Natural killer cell treated with Interleukin-12 subunit alpha and Interleukin-12 subunit beta and Interleukin-15 and Interleukin-18, amount 100 ng/mL, for 72 hours (primary cell): Measurements from ENCODE around the gene TOR1B. TPM values are rescaled to one million over a fixed set of nuclear protein-coding genes. Genes with fewer than 3 reads are reported as not detected.
"Not testable (repeated sequence)": the region's sequence is repeated elsewhere in the genome, so short reads cannot be mapped to it uniquely, and the experiment has no call there.

Source experiments
- ATAC-seq, 2 donors: fragments of 150-1000 bp; cut with Tn5 transposase in 1 of 2; sonication (Bioruptor Pico), chemical (Tn5 transposase) in 1 of 2; 2 replicates each; pipeline ENCODE4 v1.10.0; 2021
- DNase-seq: peaks from one replicate; pipeline ENCODE4 v3.0.0; 2022; ENCODE audit warnings: low spot score
- H3K27ac Mint-ChIP-seq, 2 donors: 1 replicate in 1 of 2; 2 replicates in 1 of 2; pipeline ENCODE4 v1.8.0; 2022; ENCODE audit warnings: mixed read lengths in 2 of 2, mild to moderate bottlenecking in 1 of 2, moderate library complexity in 1 of 2
- H3K27me3 Mint-ChIP-seq, 2 donors: 1 replicate in 1 of 2; 2 replicates in 1 of 2; pipeline ENCODE4 v1.8.0; 2022; ENCODE audit warnings: mixed read lengths in 2 of 2
- H3K36me3 Mint-ChIP-seq: one replicate; pipeline ENCODE4 v1.8.0; 2022; ENCODE audit warnings: mixed read lengths
- H3K4me1 Mint-ChIP-seq, 2 donors: 1 replicate in 1 of 2; 2 replicates in 1 of 2; pipeline ENCODE4 v1.8.0; 2022; ENCODE audit warnings: low read depth in 2 of 2, mixed read lengths in 2 of 2, mild to moderate bottlenecking in 1 of 2
- H3K4me3 Mint-ChIP-seq: one replicate; pipeline ENCODE4 v1.8.0; 2022; ENCODE audit warnings: mixed read lengths
- H3K9me3 Mint-ChIP-seq: 2 replicates; pipeline ENCODE4 v1.8.0; 2022; ENCODE audit warnings: mixed read lengths
- total RNA-seq, 2 donors: library from RNA; stranded (reverse); gene quantifications; one replicate each; pipeline ENCODE4 v1.2.3, GENCODE V29; 2022

TOR1B gene, protein sequence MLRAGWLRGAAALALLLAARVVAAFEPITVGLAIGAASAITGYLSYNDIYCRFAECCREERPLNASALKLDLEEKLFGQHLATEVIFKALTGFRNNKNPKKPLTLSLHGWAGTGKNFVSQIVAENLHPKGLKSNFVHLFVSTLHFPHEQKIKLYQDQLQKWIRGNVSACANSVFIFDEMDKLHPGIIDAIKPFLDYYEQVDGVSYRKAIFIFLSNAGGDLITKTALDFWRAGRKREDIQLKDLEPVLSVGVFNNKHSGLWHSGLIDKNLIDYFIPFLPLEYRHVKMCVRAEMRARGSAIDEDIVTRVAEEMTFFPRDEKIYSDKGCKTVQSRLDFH
- total RNA-seq, result 10 to 100 TPM; 23.0 to 24.5 TPM

DNA sequence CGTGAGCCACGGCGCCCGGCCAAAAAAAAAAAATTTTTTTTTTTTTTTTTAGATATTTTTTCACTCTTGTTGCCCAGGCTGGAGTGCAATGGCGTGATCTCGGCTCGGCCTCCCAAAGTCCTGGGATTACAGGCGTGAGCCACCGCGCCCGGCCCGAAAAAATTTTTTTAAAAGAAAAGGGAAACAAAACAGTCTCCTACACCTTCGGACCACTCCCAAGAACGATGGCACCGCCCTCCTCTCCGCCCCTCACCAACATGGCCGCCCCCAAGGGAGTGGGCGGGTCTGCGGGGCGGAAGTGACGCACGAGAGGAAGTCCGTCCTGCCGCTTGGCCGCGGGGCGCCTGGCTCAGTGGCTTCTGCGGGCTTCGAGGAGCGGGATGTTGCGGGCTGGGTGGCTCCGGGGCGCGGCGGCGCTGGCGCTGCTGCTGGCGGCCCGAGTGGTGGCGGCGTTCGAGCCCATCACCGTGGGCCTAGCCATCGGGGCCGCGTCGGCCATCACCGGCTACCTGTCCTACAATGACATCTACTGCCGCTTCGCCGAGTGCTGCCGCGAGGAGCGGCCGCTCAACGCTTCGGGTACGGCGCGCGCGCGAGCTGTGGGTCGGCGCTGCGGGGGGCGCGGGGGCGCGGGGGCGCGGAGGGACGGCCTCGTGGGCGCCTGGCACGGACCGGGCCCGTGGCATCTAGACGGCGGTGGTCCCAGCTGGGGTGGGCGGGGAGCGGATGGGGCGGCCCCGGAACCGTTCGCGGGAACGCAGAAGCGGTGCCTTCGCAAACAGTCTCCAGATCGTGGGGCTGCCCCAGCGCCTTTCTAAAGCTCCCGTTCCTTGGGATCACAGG, at the start of gene TOR1B:
Gene TOR1B, plus strand, starts transcription at position 352 of the 843 bp plus-strand sequence. Its CDS starts 29 bp downstream, at position 381.
- ATAC-seq (peak; percentile 98 to 99), DNase-seq (peak; percentile 94)
- H3K4me3 Mint-ChIP-seq, result peak within 1 kb of the TSS; percentile 88
- H3K27ac Mint-ChIP-seq, result peak within 1 kb of the TSS; percentile 53 to 84
- no peaks in the 10 kb centered on the region for H3K36me3 Mint-ChIP-seq
- H3K9me3 Mint-ChIP-seq, result no peaks in the 10 kb centered on the region
- no peaks in the 10 kb centered on the region for H3K27me3 Mint-ChIP-seq
- H3K4me1 Mint-ChIP-seq, result peaks cover 16% of the 10 kb centered on the region in 2 donors

DNA sequence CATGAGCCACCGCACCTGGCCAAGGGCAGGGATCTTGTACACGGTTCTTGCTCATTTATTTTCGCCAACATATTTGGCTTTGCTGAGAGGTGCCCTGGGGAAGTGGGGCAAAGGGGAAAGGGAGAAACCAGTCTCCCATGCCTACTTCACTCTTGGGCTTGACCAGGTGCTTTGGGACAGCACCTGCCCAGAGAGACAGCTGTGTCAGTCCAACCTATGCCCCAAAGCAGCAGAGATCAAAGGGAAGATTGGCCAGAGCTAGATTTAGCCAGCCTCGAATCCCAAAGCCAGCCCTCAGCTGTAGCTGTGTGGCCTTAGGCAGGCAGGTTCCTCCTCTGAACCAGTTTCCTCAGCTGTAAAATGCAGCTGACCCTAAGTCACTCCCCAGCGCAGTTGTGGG, 47.8 kb upstream of the TOR1B start:
- Mint-ChIP-seq H3K27me3 (peaks cover 13 to 16% of the 10 kb centered on the region in 2 donors), H3K4me3 (no peak overlapping the region)
- ATAC-seq, result no peak

DNA sequence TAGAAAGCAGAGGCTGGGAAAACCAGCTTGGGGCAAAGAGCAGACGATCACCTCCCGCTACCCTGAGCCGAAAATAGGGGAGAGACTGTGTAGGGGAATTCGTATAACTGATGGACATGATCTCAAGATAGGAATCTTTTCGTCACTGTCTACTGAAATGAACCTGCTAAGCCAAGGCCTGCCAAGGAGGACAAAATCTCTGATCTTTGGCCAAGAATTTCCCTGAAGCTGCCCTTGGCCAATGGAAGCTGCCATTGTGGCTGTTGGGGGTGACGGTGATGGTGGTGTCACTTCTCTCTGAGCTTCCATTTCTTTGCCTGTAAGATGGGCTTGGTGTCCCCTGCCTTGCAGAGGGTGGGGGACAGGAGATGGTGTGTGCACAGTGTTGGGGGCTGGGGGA, 46.8 kb upstream of the TOR1B start:
- Mint-ChIP-seq H3K4me3 (no peak overlapping the region), H3K27me3 (peaks cover 13 to 16% of the 10 kb centered on the region in 2 donors), H3K36me3 (no peaks in the 10 kb centered on the region), H3K4me1 (peaks cover 10 to 13% of the 10 kb centered on the region in 2 donors), H3K27ac (no peak overlapping the region), H3K9me3 (no peaks in the 10 kb centered on the region)
- no peak for DNase-seq
- no peak for ATAC-seq

More for the DNA sequence above, 47.8 kb upstream of the TOR1B start:
- no peak overlapping the region for H3K27ac Mint-ChIP-seq
- no peaks in the 10 kb centered on the region for H3K36me3 Mint-ChIP-seq
- no peaks in the 10 kb centered on the region for H3K9me3 Mint-ChIP-seq
- peaks cover 10 to 13% of the 10 kb centered on the region in 2 donors for H3K4me1 Mint-ChIP-seq
- no peak for DNase-seq

DNA sequence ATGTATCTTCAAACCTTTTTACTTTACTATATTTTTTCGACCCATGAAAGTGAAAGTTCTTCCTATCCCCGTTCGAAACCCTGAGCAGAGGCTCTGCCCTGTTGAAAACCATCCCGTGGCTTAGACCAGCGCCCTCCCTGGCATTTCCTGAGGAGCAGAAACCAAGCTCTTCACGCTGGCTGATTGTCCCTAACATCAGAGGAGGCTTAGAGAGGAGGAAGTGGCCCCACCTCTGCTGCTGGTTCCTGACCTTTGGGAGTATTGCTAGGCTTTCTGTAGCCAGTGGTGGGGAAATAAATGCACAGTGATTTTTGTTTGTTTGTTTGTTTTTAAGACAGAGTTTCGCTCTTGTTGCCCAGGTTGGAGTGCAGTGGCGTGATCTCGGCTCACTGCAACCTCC, 45.9 kb upstream of the TOR1B start:
- no peak for DNase-seq
- Mint-ChIP-seq H3K4me3 (no peak overlapping the region), H3K9me3 (no peaks in the 10 kb centered on the region), H3K27ac (no peak overlapping the region), H3K4me1 (peaks cover 10 to 13% of the 10 kb centered on the region in 2 donors), H3K36me3 (no peaks in the 10 kb centered on the region), H3K27me3 (peaks cover 13 to 16% of the 10 kb centered on the region in 2 donors)
- no peak for ATAC-seq

DNA sequence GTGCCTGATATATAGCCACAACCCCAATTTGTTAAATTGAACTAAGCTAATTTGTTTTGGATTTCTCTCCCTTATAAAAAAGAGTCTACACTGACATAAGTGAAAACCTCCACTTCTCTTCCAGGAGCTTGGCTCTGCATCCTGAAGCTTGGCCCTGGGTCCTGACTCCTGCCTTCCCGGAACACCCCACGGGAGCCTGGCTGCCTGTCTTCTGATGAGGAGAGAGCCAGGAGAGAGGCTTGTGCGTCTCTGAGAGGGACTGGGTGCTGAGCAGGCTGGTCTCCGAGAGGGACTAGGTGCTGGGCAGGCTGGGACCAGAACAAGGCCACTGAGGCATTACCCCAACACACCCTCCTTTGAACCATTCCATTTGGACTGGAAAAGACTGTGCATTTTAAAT, 43.7 kb upstream of the TOR1B start:
- Mint-ChIP-seq H3K27me3 (peaks cover 6 to 8% of the 10 kb centered on the region in 2 donors), H3K36me3 (no peaks in the 10 kb centered on the region), H3K4me1 (peaks cover 0 to 6% of the 10 kb centered on the region in 2 donors), H3K27ac (no peak overlapping the region), H3K4me3 (no peak overlapping the region), H3K9me3 (no peaks in the 10 kb centered on the region)
- no peak for ATAC-seq
- DNase-seq, result no peak

DNA sequence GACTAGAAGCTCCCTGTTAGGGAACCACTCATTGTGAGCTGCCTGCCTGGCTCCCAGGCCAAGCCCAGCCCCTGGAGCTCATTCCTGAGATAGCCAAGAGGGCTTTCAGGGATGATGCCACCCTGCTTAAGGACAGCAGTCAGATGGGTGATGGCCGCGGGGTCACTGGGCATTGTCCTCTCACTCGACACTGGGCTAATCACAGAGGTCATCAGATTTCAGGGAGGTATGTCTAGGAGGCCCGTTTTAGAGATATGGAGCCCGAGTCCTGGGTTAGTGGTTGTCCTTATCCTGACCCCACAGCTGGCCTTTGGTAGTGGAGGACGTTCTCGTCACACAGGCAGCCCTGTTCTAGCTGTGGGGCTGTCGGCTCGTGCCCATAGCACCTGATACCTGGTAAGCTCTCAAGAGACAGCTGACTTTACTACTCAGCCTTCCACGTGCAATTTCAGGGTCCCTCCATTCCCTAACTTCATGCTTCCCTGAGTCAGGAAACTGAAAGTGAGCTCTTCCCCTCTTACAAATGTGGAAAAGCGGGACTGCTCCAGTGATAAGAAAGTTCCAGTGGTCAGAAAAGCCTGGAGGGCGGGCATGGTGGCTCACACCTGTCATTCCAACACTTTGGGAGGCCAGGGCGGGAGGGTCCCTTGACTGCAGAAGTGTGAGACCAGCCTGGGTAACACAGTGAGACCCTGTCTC, 43.0 kb upstream of the TOR1B start:
- no peak for ATAC-seq
- Mint-ChIP-seq H3K9me3 (no peaks in the 10 kb centered on the region), H3K4me1 (peaks cover 0 to 6% of the 10 kb centered on the region in 2 donors), H3K4me3 (no peak overlapping the region), H3K27ac (no peak overlapping the region), H3K27me3 (peaks cover 6 to 8% of the 10 kb centered on the region in 2 donors), H3K36me3 (no peaks in the 10 kb centered on the region)
- DNase-seq, result no peak

DNA sequence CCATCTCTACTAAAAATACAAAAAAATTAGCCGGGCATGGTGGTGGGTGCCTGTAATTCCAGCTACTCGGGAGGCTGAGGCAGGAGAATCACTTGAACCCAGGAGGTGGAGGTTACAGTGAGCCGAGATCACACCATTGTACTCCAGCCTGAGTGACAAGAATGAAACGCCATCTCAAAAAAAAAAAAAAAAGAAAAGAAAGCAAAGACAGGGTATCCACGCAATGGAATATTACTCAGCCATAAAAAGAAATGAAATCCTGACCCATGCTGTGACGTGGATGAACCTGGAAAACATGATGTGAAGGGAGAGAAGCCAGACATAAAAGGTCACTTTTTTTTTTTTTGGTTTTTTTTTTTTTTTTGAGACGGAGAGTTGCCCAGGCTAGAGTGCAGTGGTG, 42.2 kb upstream of the TOR1B start:
- not testable (repeated sequence) for H3K36me3 Mint-ChIP-seq, H3K27ac Mint-ChIP-seq, ATAC-seq, DNase-seq, H3K4me3 Mint-ChIP-seq, H3K27me3 Mint-ChIP-seq, H3K4me1 Mint-ChIP-seq, H3K9me3 Mint-ChIP-seq

DNA sequence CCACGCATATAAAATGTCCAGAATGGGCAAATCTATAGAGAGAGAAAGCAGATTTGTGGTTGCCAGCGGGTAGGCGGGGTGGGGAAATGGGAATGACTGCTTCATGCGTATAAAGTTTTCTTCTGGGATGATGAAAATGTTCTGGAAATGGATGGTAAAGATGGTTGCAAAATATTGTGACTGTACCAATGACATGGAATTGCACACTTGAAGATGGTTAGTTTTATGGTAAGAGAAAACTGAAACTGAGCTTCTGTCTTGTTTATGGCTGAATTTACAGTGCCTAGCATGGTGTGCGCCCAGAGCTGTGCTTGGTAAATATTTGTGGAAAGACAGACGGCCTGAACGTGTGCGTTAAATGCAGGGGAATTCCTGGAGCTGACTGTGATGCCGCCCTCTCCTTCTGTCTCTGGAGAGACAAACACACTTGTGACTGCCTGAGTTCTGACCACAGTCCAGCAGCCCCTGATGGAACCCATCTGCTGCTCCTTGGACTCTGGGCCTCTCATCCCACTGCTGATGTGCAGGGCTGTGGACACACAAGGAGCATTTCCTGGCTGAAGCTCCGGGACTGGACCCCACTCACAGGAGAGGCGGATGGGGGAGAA, 41.6 kb upstream of the TOR1B start:
- peaks cover 6 to 8% of the 10 kb centered on the region in 2 donors for H3K27me3 Mint-ChIP-seq
- no peaks in the 10 kb centered on the region for H3K9me3 Mint-ChIP-seq
- no peak overlapping the region for H3K4me3 Mint-ChIP-seq
- H3K27ac Mint-ChIP-seq, result no peak overlapping the region
- H3K36me3 Mint-ChIP-seq, result no peaks in the 10 kb centered on the region
- peak in 1 of 2 donors; percentile 31 for ATAC-seq
- peaks cover 0 to 6% of the 10 kb centered on the region in 2 donors for H3K4me1 Mint-ChIP-seq
- no peak for DNase-seq

DNA sequence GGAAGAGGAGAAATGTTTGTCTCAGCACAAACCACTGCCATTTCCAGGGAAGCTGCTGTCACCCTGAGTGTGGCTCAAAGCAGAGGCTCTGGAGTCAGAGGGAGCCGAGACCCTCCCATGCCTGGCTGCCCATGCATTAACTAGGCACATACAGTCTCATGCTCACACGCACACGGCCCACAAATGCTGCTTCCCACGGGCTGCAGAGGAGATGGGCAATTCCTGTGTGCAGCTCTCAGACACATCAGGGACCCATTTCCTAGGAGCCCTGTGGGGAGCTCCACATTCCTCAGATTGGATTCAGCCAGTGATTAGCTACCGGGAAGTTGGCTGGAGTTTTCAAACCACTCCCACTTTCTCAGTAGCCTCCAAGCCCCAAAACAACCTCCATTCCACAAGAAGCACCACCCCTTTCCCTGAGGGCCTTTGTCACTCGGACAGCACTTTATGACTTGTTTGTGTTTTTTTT, 41.0 kb upstream of the TOR1B start:
- no peaks in the 10 kb centered on the region for H3K9me3 Mint-ChIP-seq
- H3K4me1 Mint-ChIP-seq, result peaks cover 0 to 6% of the 10 kb centered on the region in 2 donors
- H3K27ac Mint-ChIP-seq, result no peak overlapping the region
- peaks cover 7 to 8% of the 10 kb centered on the region in 2 donors for H3K27me3 Mint-ChIP-seq
- no peak overlapping the region for H3K4me3 Mint-ChIP-seq
- H3K36me3 Mint-ChIP-seq, result no peaks in the 10 kb centered on the region
- no peak for DNase-seq
- ATAC-seq, result no peak

DNA sequence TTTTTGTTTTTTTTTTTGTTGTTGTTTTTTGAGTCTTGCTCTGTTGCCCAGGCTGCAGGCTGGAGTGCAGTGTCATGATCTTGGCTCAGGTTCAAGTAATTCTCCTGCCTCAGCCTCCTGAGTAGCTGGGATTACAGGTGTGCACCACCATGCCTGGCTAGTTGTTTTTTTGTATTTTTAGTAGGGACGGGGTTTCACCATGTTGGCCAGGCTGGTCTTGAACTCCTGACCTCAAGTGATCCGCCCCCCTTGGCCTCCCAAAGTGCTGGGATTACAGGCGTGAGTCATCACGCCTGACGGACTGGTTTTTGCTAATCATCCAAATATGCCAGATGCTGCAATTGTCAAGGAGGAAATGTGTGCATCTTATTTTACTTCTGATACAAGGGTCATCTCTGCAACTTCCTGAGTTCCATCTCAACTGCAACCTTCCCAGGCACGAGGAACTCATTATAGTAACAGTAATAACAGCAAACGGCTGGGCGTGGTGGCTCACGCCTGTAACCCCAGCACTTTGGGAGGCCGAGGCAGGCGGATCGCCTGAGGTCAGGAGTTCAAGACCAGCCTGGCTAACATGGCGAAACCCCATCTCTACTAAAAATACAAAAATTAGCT, 40.5 kb upstream of the TOR1B start:
- H3K4me3 Mint-ChIP-seq, H3K27ac Mint-ChIP-seq, H3K9me3 Mint-ChIP-seq, H3K36me3 Mint-ChIP-seq, H3K4me1 Mint-ChIP-seq, DNase-seq, H3K27me3 Mint-ChIP-seq, ATAC-seq: not testable (repeated sequence)

DNA sequence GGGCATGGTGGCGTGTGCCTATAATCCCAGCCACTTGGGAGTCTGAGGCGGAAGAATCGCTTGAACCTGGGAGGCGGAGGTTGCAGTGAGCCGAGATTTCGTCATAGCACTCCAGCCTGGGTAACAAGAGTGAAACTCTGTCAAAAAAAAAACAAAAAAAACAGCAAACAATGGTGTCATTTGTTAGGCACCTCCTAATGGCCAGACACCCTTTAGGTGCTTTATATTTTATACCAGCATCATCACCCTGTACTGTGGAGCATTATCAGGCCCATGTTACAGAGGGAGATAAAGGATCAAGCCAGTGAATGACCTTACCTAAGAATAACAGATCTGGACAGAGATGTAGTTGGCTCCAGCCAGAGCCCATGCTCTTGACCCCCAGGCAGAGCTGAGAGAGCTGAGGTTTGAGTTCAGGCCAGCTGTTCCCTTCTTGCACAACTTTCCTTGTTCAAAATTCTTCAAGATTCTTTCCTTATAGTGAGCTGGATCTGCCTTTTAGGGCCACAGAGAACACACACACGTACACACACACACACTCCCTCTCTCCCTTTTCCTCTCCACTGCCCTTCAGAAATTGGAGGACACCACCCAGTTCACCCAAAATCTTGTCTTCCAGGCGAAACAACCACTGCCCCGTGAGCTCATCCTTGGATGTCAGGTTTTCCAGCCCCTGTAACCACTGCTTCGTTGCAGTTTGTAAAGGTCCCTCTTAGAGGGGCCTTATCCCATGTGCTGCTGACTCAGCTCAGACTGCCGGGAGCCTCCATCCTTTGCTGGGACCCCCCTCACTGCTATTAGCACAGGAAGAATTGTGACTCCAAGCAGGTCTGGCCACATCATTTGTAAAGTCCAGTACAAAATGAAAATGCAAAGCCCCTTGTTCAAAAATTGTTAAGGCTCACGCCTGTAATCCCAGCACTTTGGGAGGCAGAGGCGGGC, 39.7 kb upstream of the TOR1B start:
- ATAC-seq, result no peak
- Mint-ChIP-seq H3K4me3 (no peak overlapping the region), H3K36me3 (no peaks in the 10 kb centered on the region), H3K9me3 (no peaks in the 10 kb centered on the region), H3K27ac (no peak overlapping the region), H3K27me3 (peaks cover 4 to 7% of the 10 kb centered on the region in 2 donors), H3K4me1 (no peaks in the 10 kb centered on the region)
- no peak for DNase-seq

DNA sequence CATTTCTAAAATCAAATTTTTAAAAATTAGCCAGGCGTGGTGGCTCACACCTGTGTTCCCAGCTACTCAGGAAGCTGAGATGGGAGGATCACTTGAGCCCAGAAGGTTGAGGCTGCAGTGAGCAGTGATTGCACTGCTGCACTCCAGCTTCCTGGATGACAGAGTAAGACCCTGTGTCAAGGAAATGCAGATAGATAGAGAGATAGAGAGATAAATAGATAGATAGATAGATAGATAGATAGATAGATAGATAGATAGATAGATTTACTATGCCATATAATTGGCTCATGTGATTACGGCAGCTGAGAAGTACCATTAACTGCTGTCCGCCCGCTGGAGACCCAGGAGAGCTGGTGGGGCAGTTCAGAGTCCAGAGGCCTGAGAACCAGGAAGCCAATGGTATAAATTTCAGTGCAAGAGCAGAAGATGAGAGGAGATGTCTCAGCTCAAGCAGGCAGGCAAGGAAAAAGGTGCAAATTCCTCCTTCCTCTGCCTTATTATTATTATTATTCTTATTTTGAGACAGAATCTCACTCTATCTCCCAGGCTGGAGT, 37.1 kb upstream of the TOR1B start:
- Mint-ChIP-seq H3K27ac (peak overlapping the region in 1 of 2 donors; percentile 23), H3K36me3 (no peaks in the 10 kb centered on the region), H3K4me3 (no peak overlapping the region), H3K9me3 (no peaks in the 10 kb centered on the region), H3K4me1 (no peaks in the 10 kb centered on the region), H3K27me3 (peaks cover 0 to 5% of the 10 kb centered on the region in 2 donors)
- DNase-seq, result no peak
- no peak for ATAC-seq
